Tibial nerve (tissue), 4 donors: Measurements from ENCODE around the gene SELENOS. TPM values are rescaled to one million over a fixed set of nuclear protein-coding genes. Genes with fewer than 3 reads are reported as not detected.
A peak's percentile ranks its signal among the peaks of the same experiment; 100 is the strongest.

Experiments used
- DNase-seq, 2 donors: peaks; one replicate each; pipeline ENCODE4 v3.0.0-alpha.2; 2019; ENCODE audit warnings: low spot score in 2 of 2
- H3K27ac ChIP-seq, 4 donors: fragments of 200-600 bp; sonication (generic) in 3 of 4; one replicate each; pipeline ENCODE4 v1.5.1; 2017 to 2019; ENCODE audit warnings: mild to moderate bottlenecking in 1 of 4
- H3K27me3 ChIP-seq, 2 donors: fragments of 200-600 bp; sonication (generic) in 1 of 2; one replicate each; pipeline versions ENCODE4 v1.5.1 to v1.6.0; 2017 to 2019
- H3K36me3 ChIP-seq, 3 donors: fragments of 200-600 bp; sonication (generic); one replicate each; pipeline ENCODE4 v1.5.1; 2018 to 2019
- H3K4me1 ChIP-seq, 4 donors: fragments of 200-600 bp; sonication (generic) in 3 of 4; one replicate each; pipeline ENCODE4 v1.5.1; 2017 to 2019
- H3K4me3 ChIP-seq, 4 donors: fragments of 200-600 bp; sonication (generic) in 3 of 4; one replicate each; pipeline ENCODE4 v1.5.1; 2017 to 2019; ENCODE audit warnings: mild to moderate bottlenecking in 1 of 4, moderate library complexity in 1 of 4
- H3K9me3 ChIP-seq, 4 donors: fragments of 200-600 bp; sonication (generic) in 3 of 4; one replicate each; pipeline ENCODE4 v1.5.1; 2017 to 2019
- EP300 ChIP-seq, 2 donors: sonication (generic); formaldehyde crosslinking; IDR thresholded peaks; one replicate each; pipeline ENCODE4 v1.6.1; 2017; ENCODE audit warnings: antibody characterized with exemption in 2 of 2, mild to moderate bottlenecking in 1 of 2
- POLR2A ChIP-seq, 2 donors: fragments of 450-650 bp; IDR thresholded peaks; one replicate each; pipeline ENCODE4 v1.6.1; 2017; ENCODE audit warnings: antibody characterized with exemption in 2 of 2, mild to moderate bottlenecking in 2 of 2, moderate library complexity in 2 of 2
- WGBS, 2 donors: methylation state at CpG; one replicate each; pipeline ENCODE4 v1.1.5; 2018; 5-methylcytosine and 5-hydroxymethylcytosine counted together
- total RNA-seq, 4 donors: library from RNA; depleted of rRNA; stranded (reverse); fragments of >200 nt; gene quantifications; one replicate each; pipeline ENCODE4 v1.1.0, GENCODE V29; 2016
- TF ChIP-seq, protein P1 (sequence below), 5 experiments: fragments of 200-600 bp in 3 of 5; fragments of 450-650 bp in 2 of 5; sonication (generic) in 3 of 5; IDR thresholded peaks; one replicate each; pipeline ENCODE4 v1.5.1; 2016 to 2019; ENCODE audit warnings: antibody characterized with exemption in 5 of 5, mild to moderate bottlenecking in 3 of 5, moderate library complexity in 2 of 5

SELENOS gene, protein sequence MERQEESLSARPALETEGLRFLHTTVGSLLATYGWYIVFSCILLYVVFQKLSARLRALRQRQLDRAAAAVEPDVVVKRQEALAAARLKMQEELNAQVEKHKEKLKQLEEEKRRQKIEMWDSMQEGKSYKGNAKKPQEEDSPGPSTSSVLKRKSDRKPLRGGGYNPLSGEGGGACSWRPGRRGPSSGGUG
- 100 to 1,000 TPM in 1 of 4 donors, 10 to 100 TPM in 3; 64.8 to 104 (median 88.0) TPM for total RNA-seq

- no peaks in the 10 kb centered on the region for H3K9me3 ChIP-seq
- peak within 1 kb of the TSS; percentile 68 to 92 (median 91) for H3K27ac ChIP-seq
- H3K36me3 ChIP-seq, result peaks cover 6 to 57% (median 19%) of the 10 kb centered on the region in 3 donors
- DNase-seq, result peak; percentile 87 to 90
- 0 to 1% methylated on average over 50 to 59 of the region's 91 CpGs for WGBS, 2 donors
- TF ChIP-seq, protein P1, sequence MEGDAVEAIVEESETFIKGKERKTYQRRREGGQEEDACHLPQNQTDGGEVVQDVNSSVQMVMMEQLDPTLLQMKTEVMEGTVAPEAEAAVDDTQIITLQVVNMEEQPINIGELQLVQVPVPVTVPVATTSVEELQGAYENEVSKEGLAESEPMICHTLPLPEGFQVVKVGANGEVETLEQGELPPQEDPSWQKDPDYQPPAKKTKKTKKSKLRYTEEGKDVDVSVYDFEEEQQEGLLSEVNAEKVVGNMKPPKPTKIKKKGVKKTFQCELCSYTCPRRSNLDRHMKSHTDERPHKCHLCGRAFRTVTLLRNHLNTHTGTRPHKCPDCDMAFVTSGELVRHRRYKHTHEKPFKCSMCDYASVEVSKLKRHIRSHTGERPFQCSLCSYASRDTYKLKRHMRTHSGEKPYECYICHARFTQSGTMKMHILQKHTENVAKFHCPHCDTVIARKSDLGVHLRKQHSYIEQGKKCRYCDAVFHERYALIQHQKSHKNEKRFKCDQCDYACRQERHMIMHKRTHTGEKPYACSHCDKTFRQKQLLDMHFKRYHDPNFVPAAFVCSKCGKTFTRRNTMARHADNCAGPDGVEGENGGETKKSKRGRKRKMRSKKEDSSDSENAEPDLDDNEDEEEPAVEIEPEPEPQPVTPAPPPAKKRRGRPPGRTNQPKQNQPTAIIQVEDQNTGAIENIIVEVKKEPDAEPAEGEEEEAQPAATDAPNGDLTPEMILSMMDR (IDR thresholded peaks at IDR 0.05), result peak in 2 of 5 experiments; percentile 38 to 47
- TF ChIP-seq POLR2A (IDR thresholded peaks at IDR 0.05), result peak; percentile 85 to 97
- TF ChIP-seq EP300 (IDR thresholded peaks at IDR 0.05), result peak; percentile 76 to 78
- peaks cover 0 to 22% (median 15%) of the 10 kb centered on the region in 4 donors for H3K4me1 ChIP-seq
- H3K4me3 ChIP-seq, result peak within 1 kb of the TSS; percentile 66 to 97 (median 88)
- no peaks in the 10 kb centered on the region for H3K27me3 ChIP-seq
These were observed at the start of gene SELENOS for GRCh38 chr15:101277038-101277822. SELENOS (minus strand) TSS chr15:101277485; CDS start chr15:101277417, 68 bp downstream.

GRCh38 chr15:101326462-101327146, 49.3 kb upstream of the SELENOS start:
- Histone ChIP-seq H3K4me1 (no peaks in the 10 kb centered on the region), H3K27ac (no peak overlapping the region), H3K36me3 (no peaks in the 10 kb centered on the region), H3K27me3 (no peaks in the 10 kb centered on the region), H3K9me3 (no peaks in the 10 kb centered on the region), H3K4me3 (no peak overlapping the region)
- TF ChIP-seq, protein P1 (IDR thresholded peaks at IDR 0.05), result no peak
- no peak for TF ChIP-seq EP300 (IDR thresholded peaks at IDR 0.05)
- WGBS, 2 donors, result 79 to 80% methylated on average over 21 of the region's 21 CpGs
- no peak for DNase-seq

DNA sequence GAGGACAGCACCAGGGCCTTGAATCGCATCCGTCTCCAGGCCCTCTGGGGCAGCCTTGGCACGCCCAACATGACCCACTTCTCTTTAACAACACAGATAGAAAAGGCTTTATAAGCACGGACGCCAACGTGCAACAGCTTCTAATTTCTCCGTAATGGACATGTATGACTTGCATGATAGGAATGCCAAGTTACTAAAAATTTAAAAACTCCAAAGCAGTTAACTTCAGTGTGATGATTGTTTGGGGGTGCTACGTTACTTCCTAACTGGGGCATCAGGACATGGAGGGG, 48.7 kb upstream of the SELENOS start:
- no peaks in the 10 kb centered on the region for H3K36me3 ChIP-seq
- H3K9me3 ChIP-seq, result no peaks in the 10 kb centered on the region
- TF ChIP-seq, protein P1 (IDR thresholded peaks at IDR 0.05), result no peak
- TF ChIP-seq EP300 (IDR thresholded peaks at IDR 0.05) (no peak), POLR2A (IDR thresholded peaks at IDR 0.05) (no peak)
- H3K27me3 ChIP-seq, result no peaks in the 10 kb centered on the region
- no peak overlapping the region for H3K27ac ChIP-seq
- no peak overlapping the region for H3K4me3 ChIP-seq
- WGBS, 2 donors, result 80 to 85% methylated on average over 8 of the region's 8 CpGs
- no peaks in the 10 kb centered on the region for H3K4me1 ChIP-seq
- no peak for DNase-seq

- H3K27me3 ChIP-seq, result peaks cover 0 to 2% of the 10 kb centered on the region in 2 donors
- no peak for TF ChIP-seq POLR2A (IDR thresholded peaks at IDR 0.05)
- H3K4me1 ChIP-seq, result no peaks in the 10 kb centered on the region
- no peak overlapping the region for H3K27ac ChIP-seq
- no peak overlapping the region for H3K4me3 ChIP-seq
- no peaks in the 10 kb centered on the region for H3K9me3 ChIP-seq
- H3K36me3 ChIP-seq, result no peaks in the 10 kb centered on the region
- 75 to 79% methylated on average over 11 to 16 of the region's 19 CpGs for WGBS, 2 donors
- no peak for DNase-seq
These were observed 48.2 kb upstream of the SELENOS start for GRCh38 chr15:101325263-101326025.

DNA sequence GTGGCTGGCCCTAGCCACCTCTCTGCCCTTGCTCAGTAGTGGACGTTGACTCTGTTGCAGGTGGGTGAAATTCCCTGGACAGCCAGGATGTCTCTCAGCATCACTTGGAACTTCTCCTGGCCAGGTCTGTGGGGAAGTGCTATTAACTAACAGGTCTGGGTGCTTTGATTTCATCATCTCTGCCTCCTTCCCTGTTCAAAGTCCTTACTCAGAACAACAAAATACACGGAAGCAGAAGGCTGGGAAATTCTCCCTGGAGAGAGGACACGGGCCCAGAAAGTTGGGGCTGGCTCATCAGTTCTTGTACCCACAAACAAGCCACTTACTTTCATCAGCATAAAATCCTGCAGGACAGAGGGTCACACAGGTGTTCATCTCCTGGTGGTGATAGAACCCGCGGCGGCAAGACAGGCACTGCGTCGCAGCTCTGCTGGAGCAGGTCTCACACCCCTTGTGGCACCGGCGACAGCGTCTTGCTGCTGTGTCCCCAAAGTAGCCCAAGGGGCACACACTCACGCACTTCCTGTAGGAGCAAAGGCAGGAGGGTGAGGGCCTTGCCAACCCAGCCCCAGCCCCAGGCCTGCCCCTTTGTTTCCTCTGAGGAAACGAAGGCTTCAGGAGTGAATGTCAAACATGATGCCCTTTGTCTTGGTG, 47.4 kb upstream of the SELENOS start:
- no peak for DNase-seq
- no peak overlapping the region for H3K27ac ChIP-seq
- WGBS, 2 donors, result 86 to 89% methylated on average over 13 of the region's 13 CpGs
- H3K9me3 ChIP-seq, result no peaks in the 10 kb centered on the region
- TF ChIP-seq, protein P1 (IDR thresholded peaks at IDR 0.05), result no peak
- no peak for TF ChIP-seq EP300 (IDR thresholded peaks at IDR 0.05)
- no peak for TF ChIP-seq POLR2A (IDR thresholded peaks at IDR 0.05)
- no peaks in the 10 kb centered on the region for H3K36me3 ChIP-seq
- peaks cover 0 to 9% of the 10 kb centered on the region in 2 donors for H3K27me3 ChIP-seq
- H3K4me3 ChIP-seq, result no peak overlapping the region
- no peaks in the 10 kb centered on the region for H3K4me1 ChIP-seq
